Neural progenitor cell (in vitro differentiated cells): ENCODE results near the gene TRIM66.

Experiments
- CTCF ChIP-seq: fragments of 200-600 bp; sonication (generic); IDR thresholded peaks from 2 replicates; pipeline ENCODE4 v1.5.1; 2017; ENCODE audit warnings: antibody characterized with exemption, mild to moderate bottlenecking
- EZH2 ChIP-seq: fragments of 200-600 bp; sonication (generic); IDR thresholded peaks from 2 replicates; pipeline ENCODE4 v1.6.1; 2017; ENCODE audit warnings: antibody characterized with exemption, mild to moderate bottlenecking, moderate library complexity
- EZH2phosphoT487 ChIP-seq: fragments of 200-600 bp; sonication (generic); IDR thresholded peaks from 2 replicates; pipeline ENCODE4 v1.6.1; 2017; ENCODE audit warnings: antibody characterized with exemption

DNA sequence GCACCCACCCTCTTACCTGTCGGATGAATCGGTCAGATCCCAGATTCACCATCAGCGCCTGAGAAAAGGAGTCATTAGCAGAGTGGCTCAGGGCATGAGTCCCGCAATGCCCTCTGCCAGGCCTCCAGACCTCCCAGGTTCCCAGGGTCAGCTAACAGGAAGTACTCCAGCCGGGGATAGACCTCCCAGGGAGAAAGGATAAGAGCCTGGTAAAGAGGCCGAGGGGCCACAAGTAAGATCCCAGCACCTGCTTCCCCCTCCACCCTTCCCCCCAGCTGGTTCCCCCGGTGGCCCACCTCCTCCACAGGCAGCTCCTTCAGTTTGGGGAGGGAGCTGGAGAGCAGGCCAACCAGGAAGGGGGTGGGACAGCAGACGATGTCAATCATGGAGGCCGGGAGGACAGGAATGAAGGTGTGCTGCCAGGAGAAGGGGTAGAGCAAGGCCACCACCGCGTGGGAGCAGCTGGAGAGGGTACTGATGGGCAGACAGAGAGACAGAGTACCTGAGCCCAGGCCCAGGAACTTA, 16.5 kb upstream of the TRIM66 start:
- TF ChIP-seq CTCF, result no peak
- no peak for TF ChIP-seq EZH2phosphoT487
- no peak for TF ChIP-seq EZH2
